ENCODE measurements around the gene CELA3A.
"Not testable (repeated sequence)": the region's sequence is repeated elsewhere in the genome, so short reads cannot be mapped to it uniquely, and the experiment has no call there.

DNA sequence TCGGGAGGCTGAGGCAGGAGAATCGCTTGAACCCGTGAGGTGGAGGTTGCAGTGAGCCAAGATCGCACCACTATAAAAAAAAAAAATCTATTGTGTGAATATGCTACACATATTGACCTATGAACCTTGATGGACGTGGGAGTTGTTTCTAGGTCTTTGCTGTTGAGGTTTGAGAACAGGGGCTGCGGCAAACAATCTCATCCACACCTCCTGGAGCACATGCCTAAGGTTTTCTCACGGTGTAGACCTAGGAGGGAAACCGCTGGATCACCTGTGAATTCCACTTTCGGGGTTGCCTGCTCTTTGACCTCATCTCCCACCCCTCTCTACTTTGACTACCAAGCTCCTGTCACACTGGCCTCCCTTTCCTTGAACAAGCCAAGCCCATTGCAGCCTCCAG is 26.2 kb upstream of the CELA3A start:
- TF ChIP-seq CTCF, POLR2A (IDR thresholded peaks at IDR 0.05): not testable (repeated sequence)
